ENCODE measurements around the gene CFAP61. TPM values are rescaled to one million over a fixed set of nuclear protein-coding genes. Genes with fewer than 3 reads are reported as not detected.

The CFAP61 gene
- total and polyA plus RNA-seq, 9 of the 15 experiments (the other 6 are each of a cell fraction or from before 2014, with no cell fraction given) = 0.11 TPM; not detected in 8

- 0% methylated on average over 4 of the region's 6 CpGs for WGBS (ENCODE audit: insufficient coverage, low coverage, missing lambda C conversion rate)
- ChIA-PET CTCF (ENCODE audit: low intra/inter-chr PET ratio) (no interaction called here), POLR2A (interaction anchor here (0.5 kb wide), 1 partner anchor 178 kb away, joined by 3 read pairs; the partner anchor contains the start of genes CFAP61 and CRNKL1)
- no peak overlapping the region for H3K9ac ChIP-seq (ENCODE audit: insufficient read depth in 1 of 2, low read depth in 2 of 2, low read length in 2 of 2)
- no peak for DNase-seq (ENCODE audit: extremely low read depth in 1 of 4, low spot score in 3 of 4)
- H2AFZ ChIP-seq (ENCODE audit: low read depth, low read length) = no peak overlapping the region
- BruUV-seq (replicated peaks) = no TSS peak
- H3K27ac ChIP-seq (ENCODE audit: extremely low read depth, low read depth, low read length) = no peak overlapping the region
- H3K79me2 ChIP-seq (ENCODE audit: control insufficient read depth, insufficient read depth, low read length) = no peaks in the 10 kb centered on the region
- H4K20me1 ChIP-seq (replicated peaks; ENCODE audit: control insufficient read depth, insufficient read depth, low read length) = no peaks in the 10 kb centered on the region
- no peak for FAIRE-seq
- in situ Hi-C loops (cut with MboI) = no loop called here
- intact Hi-C loops (cut with micrococcal nuclease) = no loop called here
- H3K27me3 ChIP-seq (ENCODE audit: control insufficient read depth in 2 of 2, insufficient read depth in 2 of 2, low read length in 2 of 2) = peaks cover 0 to 13% of the 10 kb centered on the region in 2 experiments; a peak in 3 of 5 replicates
- H3K4me1 ChIP-seq (replicated peaks in 1 of 2; ENCODE audit: control insufficient read depth in 2 of 2, insufficient read depth in 2 of 2, low read length in 2 of 2) = peaks cover 0 to 5% of the 10 kb centered on the region in 2 experiments; a peak in 2 of 5 replicates
- ATAC-seq = no peak
- no peaks in the 10 kb centered on the region for H3K36me3 ChIP-seq (ENCODE audit: control insufficient read depth, insufficient read depth, low read length)
- no peak overlapping the region for H3K4me3 ChIP-seq
- no peak overlapping the region for H3K4me2 ChIP-seq (ENCODE audit: insufficient read depth, low read length)
- no peak for TF ChIP-seq POLR2H (tag; IDR thresholded peaks at IDR 0.05; ENCODE audit: low read depth)
- no peak for TF ChIP-seq ZNF280B (CRISPR knock-in tag; IDR thresholded peaks at IDR 0.05)
- no peak for TF ChIP-seq RBM17 (IDR thresholded peaks at IDR 0.05; ENCODE audit: borderline replicate concordance, low read depth, low read length)
- TF ChIP-seq EP400 (IDR thresholded peaks at IDR 0.05) = no peak
- TF ChIP-seq, protein P1, sequence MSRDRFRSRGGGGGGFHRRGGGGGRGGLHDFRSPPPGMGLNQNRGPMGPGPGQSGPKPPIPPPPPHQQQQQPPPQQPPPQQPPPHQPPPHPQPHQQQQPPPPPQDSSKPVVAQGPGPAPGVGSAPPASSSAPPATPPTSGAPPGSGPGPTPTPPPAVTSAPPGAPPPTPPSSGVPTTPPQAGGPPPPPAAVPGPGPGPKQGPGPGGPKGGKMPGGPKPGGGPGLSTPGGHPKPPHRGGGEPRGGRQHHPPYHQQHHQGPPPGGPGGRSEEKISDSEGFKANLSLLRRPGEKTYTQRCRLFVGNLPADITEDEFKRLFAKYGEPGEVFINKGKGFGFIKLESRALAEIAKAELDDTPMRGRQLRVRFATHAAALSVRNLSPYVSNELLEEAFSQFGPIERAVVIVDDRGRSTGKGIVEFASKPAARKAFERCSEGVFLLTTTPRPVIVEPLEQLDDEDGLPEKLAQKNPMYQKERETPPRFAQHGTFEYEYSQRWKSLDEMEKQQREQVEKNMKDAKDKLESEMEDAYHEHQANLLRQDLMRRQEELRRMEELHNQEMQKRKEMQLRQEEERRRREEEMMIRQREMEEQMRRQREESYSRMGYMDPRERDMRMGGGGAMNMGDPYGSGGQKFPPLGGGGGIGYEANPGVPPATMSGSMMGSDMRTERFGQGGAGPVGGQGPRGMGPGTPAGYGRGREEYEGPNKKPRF (IDR thresholded peaks at IDR 0.05; ENCODE audit: low read depth, low read length) = no peak
- TF ChIP-seq FIP1L1 (IDR thresholded peaks at IDR 0.05; ENCODE audit: low read depth, low read length, poor library complexity, severe bottlenecking) = no peak
- no peak for TF ChIP-seq ELF2 (CRISPR knock-in tag; IDR thresholded peaks at IDR 0.05)
- TF ChIP-seq JUND (IDR thresholded peaks at IDR 0.05; ENCODE audit: borderline replicate concordance, low read depth, low read length) = no peak
- no peak for TF ChIP-seq JUND (tag; IDR thresholded peaks at IDR 0.05; ENCODE audit: borderline replicate concordance, low read depth, low read length)
- no peak for TF ChIP-seq EWSR1 (IDR thresholded peaks at IDR 0.05; ENCODE audit: borderline replicate concordance, low read depth, partially characterized antibody)
- no peaks in the 10 kb centered on the region for H3K9me1 ChIP-seq (ENCODE audit: control insufficient read depth, insufficient read depth, low read length)
- no peaks in the 10 kb centered on the region for H3K9me3 ChIP-seq (replicated peaks; ENCODE audit: control insufficient read depth, insufficient read depth, low read depth, low read length)
These were observed 178.4 kb downstream of the CFAP61 start for GRCh38 chr20:20230741-20231140.
